Ishikawa (cell line): Measurements from ENCODE around the gene HOXA9.

ENCODE experiments used
- CEBPB ChIP-seq: IDR thresholded peaks from 2 replicates; pipeline ENCODE4 v1.6.1; 2012
- CREB1 ChIP-seq: IDR thresholded peaks from 2 replicates; pipeline ENCODE4 v1.6.1; 2012; ENCODE audit warnings: low read depth
- EGR1 ChIP-seq: IDR thresholded peaks from 2 replicates; pipeline ENCODE4 v1.6.1; 2012
- EP300 ChIP-seq: IDR thresholded peaks from 2 replicates; pipeline ENCODE4 v1.6.1; 2012; ENCODE audit warnings: borderline replicate concordance
- FOXM1 ChIP-seq: IDR thresholded peaks from 2 replicates; pipeline ENCODE4 v1.6.1; 2012; ENCODE audit warnings: low read depth, borderline replicate concordance
- MAX ChIP-seq: IDR thresholded peaks from 2 replicates; pipeline ENCODE4 v1.6.1; 2012
- NFIC ChIP-seq: IDR thresholded peaks from 2 replicates; pipeline ENCODE4 v1.6.1; 2012
- RAD21 ChIP-seq: IDR thresholded peaks from 2 replicates; pipeline ENCODE4 v1.6.1; 2012; ENCODE audit warnings: low read depth
- REST ChIP-seq: IDR thresholded peaks from 2 replicates; pipeline ENCODE4 v1.6.1; 2012; ENCODE audit warnings: low read depth, mild to moderate bottlenecking
- TAF1 ChIP-seq: IDR thresholded peaks from 2 replicates; pipeline ENCODE4 v1.6.1; 2012; ENCODE audit warnings: low read depth, mild to moderate bottlenecking
- TEAD4 ChIP-seq: IDR thresholded peaks from 2 replicates; pipeline ENCODE4 v1.6.1; 2012
- USF1 ChIP-seq: IDR thresholded peaks from 2 replicates; pipeline ENCODE4 v1.6.1; 2012
- YY1 ChIP-seq: IDR thresholded peaks from 2 replicates; pipeline ENCODE4 v1.6.1; 2012; ENCODE audit warnings: low read depth
- ZBTB7A ChIP-seq: IDR thresholded peaks from 2 replicates; pipeline ENCODE4 v1.6.1; 2012; ENCODE audit warnings: low read depth

The HOXA9 gene

GRCh38 chr7:27186668-27187474, 21.5 kb upstream of the HOXA9 start:
- TF ChIP-seq MAX = no peak
- TF ChIP-seq NFIC = no peak
- TF ChIP-seq CREB1 = no peak
- no peak for TF ChIP-seq FOXM1

GRCh38 chr7:27185854-27186667, 20.7 kb upstream of the HOXA9 start:
- TF ChIP-seq CEBPB (no peak), MAX (no peak)

- no peak for TF ChIP-seq REST
- TF ChIP-seq USF1 = peak; percentile 59
Observed at GRCh38 chr7:27185013-27185853, 19.9 kb upstream of the HOXA9 start, which contains the start of gene HOXA11. Gene HOXA11 (minus strand): TSS chr7:27185232. CDS start chr7:27185144, 88 bp downstream.

- TF ChIP-seq EP300 (no peak; the same call in 1 of the 2 replicates), EGR1 (peak; percentile 50; the same call in 1 of the 2 replicates), MAX (peak; percentile 48), REST (no peak), TAF1 (peak; percentile 40; the same call in 1 of the 2 replicates), CREB1 (no peak), YY1 (0 out of 2 replicates have a peak, but pooled peaks have one; percentile 22), TEAD4 (no peak), ZBTB7A (peak; percentile 64; the same call in 1 of the 2 replicates)
Observed at GRCh38 chr7:27184337-27185012, 19.1 kb upstream of the HOXA9 start.

GRCh38 chr7:27183682-27184336, 18.5 kb upstream of the HOXA9 start:
- TF ChIP-seq MAX (peak; percentile 71), ZBTB7A (no peak), RAD21 (no peak), FOXM1 (no peak), NFIC (no peak), REST (no peak), CEBPB (no peak), CREB1 (no peak), TAF1 (no peak), USF1 (peak; percentile 74)
